ENCODE data around the gene PLEKHG7. TPM values are rescaled to one million over a fixed set of nuclear protein-coding genes. Genes with fewer than 3 reads are reported as not detected.

Gene PLEKHG7
- total RNA-seq, 1 donor from 2014 or later: not detected

DNA sequence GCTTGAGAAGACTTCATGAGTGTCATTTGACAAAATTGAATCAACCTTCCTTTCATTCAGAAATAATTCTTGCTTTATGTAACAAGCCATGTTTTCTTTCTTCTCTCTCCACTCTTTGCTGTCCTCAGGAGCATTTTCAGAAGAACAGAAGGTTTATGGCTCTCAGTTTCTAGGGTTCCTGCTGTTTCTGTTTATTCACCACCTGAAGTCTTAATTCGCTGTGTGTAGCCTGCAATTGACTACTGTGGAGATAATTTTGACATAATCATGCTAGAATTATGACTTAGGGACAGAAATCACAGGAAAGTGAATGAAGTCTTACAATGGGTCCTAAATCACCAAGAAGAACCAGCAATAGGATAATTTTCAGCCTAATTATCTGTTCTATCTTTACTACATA is 7.2 kb upstream of the PLEKHG7 start:
- H3K27ac Mint-ChIP-seq (ENCODE audit: unreplicated experiment): no peak overlapping the region

DNA sequence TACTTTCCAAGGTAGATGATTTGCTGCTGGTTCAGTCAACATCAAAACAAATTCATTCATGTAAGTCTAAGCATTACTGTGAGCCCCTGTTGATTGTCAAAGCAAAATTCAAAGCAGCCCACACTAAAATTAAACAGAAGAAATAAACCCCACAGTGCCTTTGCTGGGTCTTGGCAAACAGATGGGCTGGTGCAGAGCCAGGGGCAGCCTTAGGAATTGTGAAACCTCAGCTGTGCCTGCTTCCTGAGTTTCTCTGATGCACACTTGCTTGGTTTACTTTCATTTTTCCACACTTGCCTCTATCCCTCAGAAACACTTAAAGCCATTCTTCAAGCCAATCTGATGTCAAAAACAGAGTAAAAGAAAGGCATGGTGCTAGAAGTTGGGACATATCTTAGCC is 6.6 kb upstream of the PLEKHG7 start:
- H3K9me3 Mint-ChIP-seq (ENCODE audit: low read depth): peaks cover 7% of the 10 kb centered on the region
- no peak overlapping the region for H3K4me3 Mint-ChIP-seq (ENCODE audit: unreplicated experiment)
- DNase-seq (ENCODE audit: low spot score): no peak
- H3K27ac Mint-ChIP-seq (ENCODE audit: unreplicated experiment): no peak overlapping the region
- H3K36me3 Mint-ChIP-seq (ENCODE audit: low read depth): no peaks in the 10 kb centered on the region
- no peaks in the 10 kb centered on the region for H3K4me1 Mint-ChIP-seq (ENCODE audit: low read depth)
- TF ChIP-seq, protein P1, sequence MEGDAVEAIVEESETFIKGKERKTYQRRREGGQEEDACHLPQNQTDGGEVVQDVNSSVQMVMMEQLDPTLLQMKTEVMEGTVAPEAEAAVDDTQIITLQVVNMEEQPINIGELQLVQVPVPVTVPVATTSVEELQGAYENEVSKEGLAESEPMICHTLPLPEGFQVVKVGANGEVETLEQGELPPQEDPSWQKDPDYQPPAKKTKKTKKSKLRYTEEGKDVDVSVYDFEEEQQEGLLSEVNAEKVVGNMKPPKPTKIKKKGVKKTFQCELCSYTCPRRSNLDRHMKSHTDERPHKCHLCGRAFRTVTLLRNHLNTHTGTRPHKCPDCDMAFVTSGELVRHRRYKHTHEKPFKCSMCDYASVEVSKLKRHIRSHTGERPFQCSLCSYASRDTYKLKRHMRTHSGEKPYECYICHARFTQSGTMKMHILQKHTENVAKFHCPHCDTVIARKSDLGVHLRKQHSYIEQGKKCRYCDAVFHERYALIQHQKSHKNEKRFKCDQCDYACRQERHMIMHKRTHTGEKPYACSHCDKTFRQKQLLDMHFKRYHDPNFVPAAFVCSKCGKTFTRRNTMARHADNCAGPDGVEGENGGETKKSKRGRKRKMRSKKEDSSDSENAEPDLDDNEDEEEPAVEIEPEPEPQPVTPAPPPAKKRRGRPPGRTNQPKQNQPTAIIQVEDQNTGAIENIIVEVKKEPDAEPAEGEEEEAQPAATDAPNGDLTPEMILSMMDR (IDR thresholded peaks at IDR 0.05): no peak
- H3K27me3 Mint-ChIP-seq (ENCODE audit: low read depth): no peaks in the 10 kb centered on the region

More for the DNA sequence above, 7.2 kb upstream of the PLEKHG7 start:
- H3K27me3 Mint-ChIP-seq (ENCODE audit: low read depth): no peaks in the 10 kb centered on the region
- H3K4me1 Mint-ChIP-seq (ENCODE audit: low read depth): no peaks in the 10 kb centered on the region
- no peaks in the 10 kb centered on the region for H3K36me3 Mint-ChIP-seq (ENCODE audit: low read depth)
- peaks cover 7% of the 10 kb centered on the region for H3K9me3 Mint-ChIP-seq (ENCODE audit: low read depth)
- H3K4me3 Mint-ChIP-seq (ENCODE audit: unreplicated experiment): no peak overlapping the region
- TF ChIP-seq, protein P1 (IDR thresholded peaks at IDR 0.05): no peak
- no peak for DNase-seq (ENCODE audit: low spot score)

DNA sequence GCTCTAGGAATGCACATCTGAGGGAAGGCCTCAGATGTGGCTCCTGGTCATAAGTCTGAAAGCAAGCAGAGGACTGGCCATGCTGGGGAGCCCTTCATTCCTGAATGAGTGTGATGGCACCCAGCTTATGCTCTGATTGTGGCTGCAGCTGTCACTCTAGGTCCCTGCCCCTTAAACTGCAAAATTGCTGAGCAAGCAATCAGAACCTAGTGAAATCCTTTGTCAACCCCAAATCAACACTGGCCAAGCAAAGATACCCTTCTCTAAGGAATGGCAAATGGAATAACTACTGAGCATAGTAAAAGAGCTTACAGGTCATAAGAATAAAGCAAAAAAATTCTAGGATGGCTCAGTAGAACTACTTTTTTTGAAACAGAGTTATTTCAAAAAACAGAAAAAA is 4.3 kb upstream of the PLEKHG7 start:
- TF ChIP-seq, protein P1 (IDR thresholded peaks at IDR 0.05): no peak
- no peaks in the 10 kb centered on the region for H3K9me3 Mint-ChIP-seq (ENCODE audit: low read depth)

DNA sequence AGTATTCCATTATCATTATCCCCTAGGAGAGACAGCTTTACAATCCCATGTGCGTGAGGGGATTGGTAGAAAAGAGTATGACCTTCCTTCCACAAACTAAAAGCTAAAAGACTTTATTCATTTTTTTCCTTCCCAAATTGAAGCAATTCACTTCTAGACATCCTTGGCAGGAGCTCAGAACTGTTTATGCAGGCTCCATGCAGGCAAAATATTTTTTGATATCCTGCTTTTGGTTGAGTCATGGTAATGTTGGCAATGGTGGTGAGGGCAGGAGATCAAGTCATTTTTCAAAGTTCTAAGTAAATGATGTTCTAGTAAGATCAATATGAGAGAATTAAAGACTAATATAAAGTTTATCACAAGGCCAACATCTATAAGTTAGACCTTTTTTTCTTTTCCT is 1.3 kb upstream of the PLEKHG7 start:
- Mint-ChIP-seq H3K36me3 (ENCODE audit: low read depth) (no peaks in the 10 kb centered on the region), H3K4me1 (ENCODE audit: low read depth) (no peaks in the 10 kb centered on the region), H3K9me3 (ENCODE audit: low read depth) (no peaks in the 10 kb centered on the region)

More for the DNA sequence above, 4.3 kb upstream of the PLEKHG7 start:
- Mint-ChIP-seq H3K27ac (ENCODE audit: unreplicated experiment) (no peak overlapping the region), H3K27me3 (ENCODE audit: low read depth) (no peaks in the 10 kb centered on the region), H3K36me3 (ENCODE audit: low read depth) (no peaks in the 10 kb centered on the region), H3K4me1 (ENCODE audit: low read depth) (no peaks in the 10 kb centered on the region), H3K4me3 (ENCODE audit: unreplicated experiment) (no peak overlapping the region)
- no peak for DNase-seq (ENCODE audit: low spot score)

DNA sequence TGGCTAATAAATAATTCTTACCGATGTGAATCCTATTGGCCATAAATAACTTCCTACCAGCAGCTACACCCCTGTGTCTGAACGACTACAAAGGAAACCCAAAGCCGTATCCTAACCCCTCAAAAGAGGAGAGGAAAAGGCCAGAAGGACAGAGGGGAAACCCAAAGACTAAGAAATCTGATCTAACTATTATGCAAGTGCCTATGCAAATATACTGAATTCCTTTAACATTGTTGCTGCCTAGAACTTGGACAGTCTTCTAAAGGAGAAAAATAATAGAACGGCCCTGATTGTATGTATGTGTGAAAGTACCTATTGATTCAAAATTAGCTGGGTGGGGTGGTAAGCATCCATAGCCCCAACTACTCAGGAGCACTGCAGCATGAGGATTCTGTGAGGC is 997 bp downstream of the PLEKHG7 start:
- Mint-ChIP-seq H3K27me3 (ENCODE audit: low read depth) (no peaks in the 10 kb centered on the region), H3K4me3 (ENCODE audit: unreplicated experiment) (no peak overlapping the region), H3K36me3 (ENCODE audit: low read depth) (no peaks in the 10 kb centered on the region), H3K9me3 (ENCODE audit: low read depth) (no peaks in the 10 kb centered on the region), H3K4me1 (ENCODE audit: low read depth) (no peaks in the 10 kb centered on the region), H3K27ac (ENCODE audit: unreplicated experiment) (no peak overlapping the region)
- TF ChIP-seq, protein P1 (IDR thresholded peaks at IDR 0.05): no peak
- no peak for DNase-seq (ENCODE audit: low spot score)

More for the DNA sequence above, 1.3 kb upstream of the PLEKHG7 start:
- no peaks in the 10 kb centered on the region for H3K27me3 Mint-ChIP-seq (ENCODE audit: low read depth)
- no peak for DNase-seq (ENCODE audit: low spot score)
- H3K27ac Mint-ChIP-seq (ENCODE audit: unreplicated experiment): no peak overlapping the region
- TF ChIP-seq, protein P1 (IDR thresholded peaks at IDR 0.05): no peak
- H3K4me3 Mint-ChIP-seq (ENCODE audit: unreplicated experiment): no peak overlapping the region
